HuH-7.5 (cell line): ENCODE measurements around the gene TGOLN2.
"Not testable (repeated sequence)": the region's sequence is repeated elsewhere in the genome, so short reads cannot be mapped to it uniquely, and the experiment has no call there.

Experiments used
- DNase-seq: peaks from one replicate; pipeline ENCODE4 v3.0.0; 2011; ENCODE audit warnings: low spot score

The TGOLN2 gene

GRCh38 chr2:85340034-85340892 is 12.5 kb upstream of the TGOLN2 start:
- DNase-seq: no peak

GRCh38 chr2:85334928-85335327 is 7.1 kb upstream of the TGOLN2 start:
- DNase-seq: no peak

GRCh38 chr2:85333877-85334276 is 6.1 kb upstream of the TGOLN2 start:
- not testable (repeated sequence) for DNase-seq

- DNase-seq: no peak
These were observed 3.2 kb upstream of the TGOLN2 start for GRCh38 chr2:85330839-85331636.

- DNase-seq: not testable (repeated sequence)
These were observed 1.9 kb upstream of the TGOLN2 start for GRCh38 chr2:85329701-85330100.

- DNase-seq: no peak
These were observed 1.4 kb upstream of the TGOLN2 start for GRCh38 chr2:85329181-85329651.

- DNase-seq: peak; percentile 31
These were observed 498 bp downstream of the TGOLN2 start for GRCh38 chr2:85327160-85327821.

GRCh38 chr2:85326406-85327159 is 1.2 kb downstream of the TGOLN2 start:
- no peak for DNase-seq

GRCh38 chr2:85325466-85325811 is 2.4 kb downstream of the TGOLN2 start:
- no peak for DNase-seq

- DNase-seq: peak; percentile 37
These were observed 2.9 kb downstream of the TGOLN2 start for GRCh38 chr2:85324639-85325465.

- not testable (repeated sequence) for DNase-seq
These were observed 3.8 kb downstream of the TGOLN2 start for GRCh38 chr2:85323988-85324367.

GRCh38 chr2:85323351-85323987 is 4.3 kb downstream of the TGOLN2 start:
- DNase-seq: no peak

GRCh38 chr2:85319796-85320195 is 8.0 kb downstream of the TGOLN2 start:
- no peak for DNase-seq

GRCh38 chr2:85318222-85319074 is 9.3 kb downstream of the TGOLN2 start:
- no peak for DNase-seq

- DNase-seq: not testable (repeated sequence)
These were observed 11.9 kb downstream of the TGOLN2 start for GRCh38 chr2:85315921-85316320.

- DNase-seq: no peak
These were observed 12.9 kb downstream of the TGOLN2 start for GRCh38 chr2:85314884-85315242.

GRCh38 chr2:85312404-85312803 is 15.4 kb downstream of the TGOLN2 start:
- DNase-seq: no peak

GRCh38 chr2:85310330-85310729 is 17.5 kb downstream of the TGOLN2 start:
- no peak for DNase-seq

GRCh38 chr2:85309699-85310321 is 18.0 kb downstream of the TGOLN2 start:
- DNase-seq: no peak
